Bronchial epithelial cell (primary cell): ENCODE measurements around the gene IL6. TPM values are rescaled to one million over a fixed set of nuclear protein-coding genes. Genes with fewer than 3 reads are reported as not detected.
A peak's percentile ranks its signal among the peaks of the same experiment; 100 is the strongest.

Experiments
- DNase-seq: peaks from one replicate; pipeline ENCODE4 v3.0.0-alpha.2; 2010; ENCODE audit warnings: low read depth
- FAIRE-seq: peaks from 2 replicates; lab custom pipeline; 2011; peaks lifted over from hg19 to GRCh38; lab: Jason Lieb, UNC
- H3K27me3 ChIP-seq: 2 replicates; pipeline ENCODE4 v1.5.1; 2011; ENCODE audit warnings: low read length; ENCODE audit not compliant: control insufficient read depth, insufficient read depth
- H3K36me3 ChIP-seq: 2 replicates; pipeline ENCODE4 v1.5.1; 2011; ENCODE audit warnings: low read length; ENCODE audit not compliant: control insufficient read depth, insufficient read depth
- H3K4me3 ChIP-seq: 2 replicates; pipeline ENCODE4 v1.5.1; 2011; ENCODE audit warnings: mild to moderate bottlenecking, low read depth, low read length, control low read depth
- total RNA-seq: library from RNA; depleted of rRNA; stranded (reverse); fragments of >200 nt; gene quantifications from 2 replicates; pipeline ENCODE4 v1.2.1, GENCODE V29; 2014
- TF ChIP-seq, protein P1 (sequence below): IDR thresholded peaks from 2 replicates; pipeline ENCODE4 v1.5.1; 2011; ENCODE audit warnings: mild to moderate bottlenecking, moderate library complexity, low read length, control low read depth, inconsistent platforms; ENCODE audit not compliant: insufficient read depth, severe bottlenecking

IL6 gene
- total RNA-seq, 1 donor from 2014 or later = 0.53 TPM

DNA sequence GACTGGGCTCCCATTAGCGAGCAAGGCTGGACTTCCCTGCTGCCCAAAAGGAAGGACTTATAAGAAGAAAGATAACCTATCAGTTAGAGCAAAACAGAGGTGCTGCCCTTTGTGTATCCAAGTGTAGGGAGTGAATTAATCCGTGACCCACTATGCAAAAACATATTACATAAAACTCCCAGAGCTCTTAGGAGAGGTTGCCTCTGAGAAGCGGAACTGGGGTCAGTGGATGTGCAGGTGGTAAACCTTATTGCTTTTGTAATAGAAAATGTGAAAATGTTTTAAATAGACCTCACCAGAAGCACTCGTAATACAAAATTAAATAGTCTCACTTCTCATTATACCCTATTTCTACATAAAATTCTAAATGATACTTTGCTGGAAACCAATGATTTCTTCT is 17.1 kb upstream of the IL6 start:
- Histone ChIP-seq H3K4me3 (no peak overlapping the region), H3K36me3 (no peaks in the 10 kb centered on the region), H3K27me3 (peaks cover 2% of the 10 kb centered on the region)
- TF ChIP-seq, protein P1, sequence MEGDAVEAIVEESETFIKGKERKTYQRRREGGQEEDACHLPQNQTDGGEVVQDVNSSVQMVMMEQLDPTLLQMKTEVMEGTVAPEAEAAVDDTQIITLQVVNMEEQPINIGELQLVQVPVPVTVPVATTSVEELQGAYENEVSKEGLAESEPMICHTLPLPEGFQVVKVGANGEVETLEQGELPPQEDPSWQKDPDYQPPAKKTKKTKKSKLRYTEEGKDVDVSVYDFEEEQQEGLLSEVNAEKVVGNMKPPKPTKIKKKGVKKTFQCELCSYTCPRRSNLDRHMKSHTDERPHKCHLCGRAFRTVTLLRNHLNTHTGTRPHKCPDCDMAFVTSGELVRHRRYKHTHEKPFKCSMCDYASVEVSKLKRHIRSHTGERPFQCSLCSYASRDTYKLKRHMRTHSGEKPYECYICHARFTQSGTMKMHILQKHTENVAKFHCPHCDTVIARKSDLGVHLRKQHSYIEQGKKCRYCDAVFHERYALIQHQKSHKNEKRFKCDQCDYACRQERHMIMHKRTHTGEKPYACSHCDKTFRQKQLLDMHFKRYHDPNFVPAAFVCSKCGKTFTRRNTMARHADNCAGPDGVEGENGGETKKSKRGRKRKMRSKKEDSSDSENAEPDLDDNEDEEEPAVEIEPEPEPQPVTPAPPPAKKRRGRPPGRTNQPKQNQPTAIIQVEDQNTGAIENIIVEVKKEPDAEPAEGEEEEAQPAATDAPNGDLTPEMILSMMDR = no peak
- DNase-seq (no peak), FAIRE-seq (no peak)

DNA sequence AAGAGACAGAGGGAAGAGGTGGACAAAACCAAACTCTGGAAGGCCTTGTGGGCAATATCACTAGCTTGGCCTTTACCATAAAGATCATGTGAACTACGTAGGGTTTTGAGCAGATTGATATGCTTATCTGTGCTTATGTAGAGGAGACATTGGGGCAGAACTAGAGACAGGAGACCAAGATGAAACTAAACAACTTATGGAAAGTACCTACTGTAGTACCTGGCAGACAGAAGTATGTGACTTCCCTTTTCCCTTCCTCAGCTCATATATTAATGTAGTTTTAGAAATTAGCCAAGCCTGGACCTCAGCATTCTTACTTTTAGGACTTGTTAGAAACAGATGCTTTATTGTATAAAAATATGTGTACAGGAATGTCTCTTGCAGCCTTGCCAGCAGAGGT is 14.0 kb upstream of the IL6 start:
- Histone ChIP-seq H3K27me3 (peaks cover 2% of the 10 kb centered on the region), H3K4me3 (no peak overlapping the region), H3K36me3 (no peaks in the 10 kb centered on the region)
- DNase-seq (no peak), FAIRE-seq (no peak)
- TF ChIP-seq, protein P1 = no peak

DNA sequence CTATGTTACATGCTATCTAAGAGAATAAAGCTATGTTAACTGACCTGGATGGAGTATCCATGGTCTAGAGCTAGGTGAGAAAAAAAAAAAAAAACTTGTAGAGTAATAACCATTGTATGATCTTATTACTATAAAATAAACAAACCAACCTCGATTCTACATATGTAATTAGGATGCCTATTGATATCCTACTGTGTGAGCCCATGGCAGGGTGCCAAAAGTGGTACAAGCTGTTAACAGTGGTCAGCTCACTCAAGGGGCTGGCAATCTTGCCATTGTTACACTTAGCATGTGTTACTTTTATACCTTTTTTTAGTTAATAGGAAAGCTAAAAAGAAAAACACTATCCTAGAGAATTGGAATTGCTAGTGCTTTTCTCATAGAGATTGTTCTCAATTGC is 13.5 kb upstream of the IL6 start:
- Histone ChIP-seq H3K27me3 (peaks cover 2% of the 10 kb centered on the region), H3K36me3 (no peaks in the 10 kb centered on the region), H3K4me3 (no peak overlapping the region)
- TF ChIP-seq, protein P1 = no peak
- FAIRE-seq (no peak), DNase-seq (no peak)

DNA sequence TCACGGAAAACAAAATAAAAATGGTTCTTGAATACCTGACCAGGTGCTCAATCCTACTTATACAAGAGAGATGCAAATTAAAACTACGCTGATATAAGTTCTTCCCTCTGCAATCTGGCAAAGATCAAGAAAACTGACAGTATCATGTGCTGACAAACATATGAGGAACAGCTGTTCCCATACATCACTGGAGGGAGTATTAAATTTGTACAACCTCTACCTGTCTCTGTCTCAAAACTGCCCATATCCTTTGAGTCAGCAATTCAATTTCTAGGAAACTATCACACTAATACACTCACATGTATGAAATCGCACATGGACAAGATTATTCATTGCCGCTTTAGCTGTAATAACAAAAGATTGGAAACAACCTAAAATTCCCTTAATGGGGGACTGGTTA is 11.0 kb upstream of the IL6 start:
- FAIRE-seq = no peak
- H3K36me3 ChIP-seq = no peaks in the 10 kb centered on the region
- no peak overlapping the region for H3K4me3 ChIP-seq
- H3K27me3 ChIP-seq = peaks cover 2% of the 10 kb centered on the region
- TF ChIP-seq, protein P1 = no peak
- no peak for DNase-seq

DNA sequence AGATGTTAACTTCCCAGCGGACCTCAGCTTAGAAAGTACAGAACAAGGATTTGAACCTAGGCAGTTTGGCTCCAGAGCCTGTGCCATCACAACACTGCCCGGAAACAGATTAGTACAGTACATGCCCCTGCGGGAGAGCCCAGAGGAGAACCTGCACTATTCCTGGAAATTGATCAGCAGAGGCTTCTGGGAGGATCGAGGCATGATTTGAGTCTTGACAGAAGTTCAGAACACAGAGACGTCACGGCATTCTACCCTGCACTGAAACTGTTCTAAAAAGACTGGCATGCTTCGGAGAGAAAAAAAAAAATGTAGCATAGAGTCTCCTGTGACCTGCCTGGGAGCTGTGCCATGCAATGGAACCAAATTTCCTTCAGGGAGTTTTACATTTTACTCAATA is 9.2 kb upstream of the IL6 start:
- FAIRE-seq (no peak), DNase-seq (no peak)
- peaks cover 2% of the 10 kb centered on the region for H3K27me3 ChIP-seq
- TF ChIP-seq, protein P1 = no peak
- no peaks in the 10 kb centered on the region for H3K36me3 ChIP-seq
- no peak overlapping the region for H3K4me3 ChIP-seq

DNA sequence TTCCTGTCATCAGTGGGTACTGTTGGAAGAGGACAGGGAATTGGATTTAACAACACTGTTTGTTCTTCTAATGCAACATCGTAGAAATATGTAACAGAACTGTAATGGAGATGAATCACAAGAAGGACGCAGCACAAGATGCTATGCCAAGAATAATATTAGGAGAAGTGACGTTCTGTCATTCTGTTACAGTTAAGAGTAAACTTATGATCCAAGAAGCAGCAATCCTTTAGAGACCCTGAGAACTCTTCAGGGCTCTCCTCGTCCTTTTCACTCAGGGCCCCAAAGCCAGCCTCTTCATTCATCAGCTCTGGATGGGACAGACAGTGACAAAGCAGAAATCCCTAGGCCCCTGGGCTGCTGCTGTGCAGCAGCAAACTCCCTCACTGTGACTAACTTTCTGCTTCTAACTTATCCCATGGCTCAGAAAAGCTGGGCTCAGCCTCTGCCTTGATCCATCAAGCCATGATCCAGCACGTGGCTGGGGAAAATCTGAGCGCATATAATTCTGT is 8.7 kb upstream of the IL6 start:
- no peaks in the 10 kb centered on the region for H3K36me3 ChIP-seq
- DNase-seq (peak; percentile 92), FAIRE-seq (peak; percentile 60)
- no peak overlapping the region for H3K4me3 ChIP-seq
- TF ChIP-seq, protein P1 = no peak
- peaks cover 2% of the 10 kb centered on the region for H3K27me3 ChIP-seq
